Testis (tissue), 2 donors: Measurements from ENCODE around the gene TCF4.

Source experiments
- POLR2A ChIP-seq: fragments of 450-650 bp; IDR thresholded peaks from one replicate; pipeline ENCODE4 v1.6.1; 2017; ENCODE audit warnings: antibody characterized with exemption, mild to moderate bottlenecking, moderate library complexity
- TF ChIP-seq, protein P1 (sequence below), 3 experiments: fragments of 450-650 bp in 2 of 3; fragments of 200-600 bp in 1 of 3; sonication (generic) in 1 of 3; IDR thresholded peaks; one replicate each; pipeline ENCODE4 v1.5.1; 2016 to 2019; ENCODE audit warnings: antibody characterized with exemption in 3 of 3, mild to moderate bottlenecking in 2 of 3, moderate library complexity in 1 of 3

- TF ChIP-seq, protein P1, sequence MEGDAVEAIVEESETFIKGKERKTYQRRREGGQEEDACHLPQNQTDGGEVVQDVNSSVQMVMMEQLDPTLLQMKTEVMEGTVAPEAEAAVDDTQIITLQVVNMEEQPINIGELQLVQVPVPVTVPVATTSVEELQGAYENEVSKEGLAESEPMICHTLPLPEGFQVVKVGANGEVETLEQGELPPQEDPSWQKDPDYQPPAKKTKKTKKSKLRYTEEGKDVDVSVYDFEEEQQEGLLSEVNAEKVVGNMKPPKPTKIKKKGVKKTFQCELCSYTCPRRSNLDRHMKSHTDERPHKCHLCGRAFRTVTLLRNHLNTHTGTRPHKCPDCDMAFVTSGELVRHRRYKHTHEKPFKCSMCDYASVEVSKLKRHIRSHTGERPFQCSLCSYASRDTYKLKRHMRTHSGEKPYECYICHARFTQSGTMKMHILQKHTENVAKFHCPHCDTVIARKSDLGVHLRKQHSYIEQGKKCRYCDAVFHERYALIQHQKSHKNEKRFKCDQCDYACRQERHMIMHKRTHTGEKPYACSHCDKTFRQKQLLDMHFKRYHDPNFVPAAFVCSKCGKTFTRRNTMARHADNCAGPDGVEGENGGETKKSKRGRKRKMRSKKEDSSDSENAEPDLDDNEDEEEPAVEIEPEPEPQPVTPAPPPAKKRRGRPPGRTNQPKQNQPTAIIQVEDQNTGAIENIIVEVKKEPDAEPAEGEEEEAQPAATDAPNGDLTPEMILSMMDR (IDR thresholded peaks at IDR 0.05), result no peak
- TF ChIP-seq POLR2A, result no peak
Measured at GRCh38 chr18:55634545-55634944, 46.6 kb upstream of the TCF4 start.
